A549 (cell line): ENCODE measurements around the gene PCDHA1. TPM values are rescaled to one million over a fixed set of nuclear protein-coding genes. Genes with fewer than 3 reads are reported as not detected.
"Not testable (repeated sequence)": the region's sequence is repeated elsewhere in the genome, so short reads cannot be mapped to it uniquely, and the experiment has no call there.

Experiments used
- ATAC-seq, 2 experiments: fragments of 200-7000 bp in 1 of 2; fragments of >200 bp in 1 of 2; cut with Nextera tagmentation in 1 of 2; cut with Tn5 transposase in 1 of 2; 3 replicates each; pipeline versions ENCODE4 v1.8.0 to v1.9.1; 2018 to 2020; ENCODE audit warnings: mild to moderate bottlenecking in 1 of 2, moderate library complexity in 1 of 2
- CTCF ChIA-PET: fragments of 300-600 bp; sonication (Branson Sonifier 250); formaldehyde crosslinking; extraction: SDS; loops from one replicate; lab custom pipeline; 2021; ENCODE audit warnings: antibody characterized with exemption, inconsistent platforms; lab: Yijun Ruan, JAX
- POLR2A ChIA-PET: fragments of 350-600 bp; formaldehyde crosslinking; extraction: SDS; loops from one replicate; lab custom pipeline; 2021; ENCODE audit warnings: antibody characterized with exemption, inconsistent platforms; lab: Yijun Ruan, JAX
- DNase-seq, 2 experiments: peaks; one replicate each; pipeline versions ENCODE4 v3.0.0 to v3.0.0-alpha.2; 2011 to 2016; ENCODE audit warnings: low read depth in 1 of 2, low spot score in 1 of 2
- FAIRE-seq: peaks from 2 replicates; lab custom pipeline; 2011; peaks lifted over from hg19 to GRCh38; lab: Jason Lieb, UNC
- H3K27ac ChIP-seq, 2 experiments: fragments of >200 bp; sonication (Bioruptor Twin); formaldehyde crosslinking; 3 replicates each; pipeline ENCODE4 v1.5.1; 2016 to 2017
- H3K4me1 ChIP-seq: fragments of >200 bp; sonication (Bioruptor Twin); formaldehyde crosslinking; 3 replicates; pipeline ENCODE4 v1.6.1; 2016
- H3K4me2 ChIP-seq: fragments of >200 bp; sonication (Bioruptor Twin); formaldehyde crosslinking; 3 replicates; pipeline ENCODE4 v1.6.1; 2016
- H3K4me3 ChIP-seq: fragments of >200 bp; sonication (Bioruptor Twin); formaldehyde crosslinking; 3 replicates; pipeline ENCODE4 v1.5.1; 2016
- H3K9me3 ChIP-seq: fragments of >200 bp; sonication (Bioruptor Twin); formaldehyde crosslinking; 3 replicates; pipeline ENCODE4 v1.6.1; 2016
- BCL3 ChIP-seq: fragments of >200 bp; sonication (Bioruptor Twin); formaldehyde crosslinking; IDR thresholded peaks from 3 replicates; pipeline ENCODE4 v1.6.1; 2016
- CBX2 ChIP-seq: fragments of 200-600 bp; sonication (generic); IDR thresholded peaks from 2 replicates; pipeline ENCODE4 v1.6.1; 2016; ENCODE audit warnings: low read depth, mild to moderate bottlenecking, borderline replicate concordance
- EHMT2 ChIP-seq: fragments of 200-600 bp; sonication (generic); IDR thresholded peaks from 2 replicates; pipeline ENCODE4 v1.6.1; 2016; ENCODE audit warnings: antibody characterized with exemption, low read depth, mild to moderate bottlenecking, moderate library complexity
- ELK1 ChIP-seq: fragments of 150-350 bp; IDR thresholded peaks from 2 replicates; pipeline ENCODE4 v1.6.1; 2014; ENCODE audit warnings: low read depth, mild to moderate bottlenecking, low read length
- EP300 ChIP-seq, 2 experiments: fragments of >200 bp; sonication (Bioruptor Twin); formaldehyde crosslinking; IDR thresholded peaks; 2 replicates in 1 of 2; 3 replicates in 1 of 2; pipeline ENCODE4 v1.6.1; 2016 to 2017
- ESRRA ChIP-seq: fragments of 150-350 bp; IDR thresholded peaks from 2 replicates; pipeline ENCODE4 v1.6.1; 2014; ENCODE audit warnings: mild to moderate bottlenecking, low read length, borderline replicate concordance
- FOSB ChIP-seq: fragments of 250-450 bp; sonication (Bioruptor Pico); IDR thresholded peaks from 2 replicates; pipeline ENCODE4 v1.5.0; 2020; ENCODE audit warnings: mild to moderate bottlenecking, moderate library complexity
- JUN ChIP-seq, 2 experiments: fragments of >200 bp; sonication (Bioruptor Twin); formaldehyde crosslinking; IDR thresholded peaks; 2 replicates in 1 of 2; 3 replicates in 1 of 2; pipeline ENCODE4 v1.6.1; 2016 to 2017
- JUNB ChIP-seq: fragments of >200 bp; sonication (Bioruptor Twin); formaldehyde crosslinking; IDR thresholded peaks from 2 replicates; pipeline ENCODE4 v1.6.1; 2016
- KDM1A ChIP-seq: fragments of 200-600 bp; sonication (generic); IDR thresholded peaks from 2 replicates; pipeline ENCODE4 v1.6.1; 2016; ENCODE audit warnings: low read depth, mild to moderate bottlenecking
- MYC ChIP-seq: IDR thresholded peaks from 2 replicates; pipeline ENCODE4 v1.6.1; 2012; ENCODE audit warnings: mild to moderate bottlenecking, inconsistent platforms, low read length, improper control_type of control experiment, borderline replicate concordance
- NR3C1 ChIP-seq: fragments of >200 bp; sonication (Bioruptor Twin); formaldehyde crosslinking; IDR thresholded peaks from 3 replicates; pipeline ENCODE4 v1.6.1; 2017
- PHF8 ChIP-seq: fragments of 200-600 bp; sonication (generic); IDR thresholded peaks from 2 replicates; pipeline ENCODE4 v1.6.1; 2016; ENCODE audit warnings: low read depth, mild to moderate bottlenecking, antibody characterized with exemption, moderate library complexity, borderline replicate concordance
- POLR2A ChIP-seq: IDR thresholded peaks from 2 replicates; pipeline ENCODE4 v1.6.1; 2012; ENCODE audit warnings: mild to moderate bottlenecking, low read length
- RCOR1 ChIP-seq: fragments of 150-350 bp; IDR thresholded peaks from 2 replicates; pipeline ENCODE4 v1.6.1; 2014; ENCODE audit warnings: antibody characterized with exemption, low read length, low read depth
- ZC3H11A ChIP-seq: fragments of 450-650 bp; IDR thresholded peaks from 2 replicates; pipeline ENCODE4 v1.6.1; 2014; ENCODE audit warnings: antibody characterized with exemption, mild to moderate bottlenecking
- ZSCAN20 ChIP-seq: fragments of 250-450 bp; sonication (Bioruptor Pico); IDR thresholded peaks from 2 replicates; pipeline ENCODE4 v1.8.0; 2022; ENCODE audit warnings: mild to moderate bottlenecking, moderate library complexity
- WGBS: methylation state at CpG from one replicate; pipeline ENCODE4 v1.1.6; 2017; ENCODE audit errors: missing lambda C conversion rate; 5-methylcytosine and 5-hydroxymethylcytosine counted together
- polyA plus RNA-seq, 4 experiments: library from polyadenylated mRNA; depleted of rRNA in 3 of 4; stranded (reverse); fragments of >200 nt; fragmentation: RNase III in 1 of 4; extraction: RNeasy Plus Mini Kit Qiagen cat#74134 plus additional on column Dnase treatment in 1 of 4; gene quantifications; 2 replicates in 3 of 4; 3 replicates in 1 of 4; pipeline ENCODE4 v1.2.3, GENCODE V29; 2011 to 2017
- TF ChIP-seq, protein P1 (sequence below): fragments of 250-450 bp; sonication (Bioruptor Pico); IDR thresholded peaks from 2 replicates; pipeline ENCODE4 v1.5.0; 2020; ENCODE audit warnings: low read depth, mild to moderate bottlenecking, moderate library complexity
- TF ChIP-seq, protein P2 (sequence below): fragments of 200-600 bp; sonication (generic); IDR thresholded peaks from 2 replicates; pipeline ENCODE4 v1.6.1; 2016; ENCODE audit warnings: antibody characterized with exemption, mild to moderate bottlenecking, moderate library complexity
- TF ChIP-seq, protein P3 (sequence below): fragments of >200 bp; sonication (Bioruptor Twin); formaldehyde crosslinking; IDR thresholded peaks from 3 replicates; pipeline ENCODE4 v1.5.1; 2016

PCDHA1 gene
- polyA plus RNA-seq, 2 of the 4 experiments (the other 2 are of a cell fraction): 0.13 to 0.52 TPM

DNA sequence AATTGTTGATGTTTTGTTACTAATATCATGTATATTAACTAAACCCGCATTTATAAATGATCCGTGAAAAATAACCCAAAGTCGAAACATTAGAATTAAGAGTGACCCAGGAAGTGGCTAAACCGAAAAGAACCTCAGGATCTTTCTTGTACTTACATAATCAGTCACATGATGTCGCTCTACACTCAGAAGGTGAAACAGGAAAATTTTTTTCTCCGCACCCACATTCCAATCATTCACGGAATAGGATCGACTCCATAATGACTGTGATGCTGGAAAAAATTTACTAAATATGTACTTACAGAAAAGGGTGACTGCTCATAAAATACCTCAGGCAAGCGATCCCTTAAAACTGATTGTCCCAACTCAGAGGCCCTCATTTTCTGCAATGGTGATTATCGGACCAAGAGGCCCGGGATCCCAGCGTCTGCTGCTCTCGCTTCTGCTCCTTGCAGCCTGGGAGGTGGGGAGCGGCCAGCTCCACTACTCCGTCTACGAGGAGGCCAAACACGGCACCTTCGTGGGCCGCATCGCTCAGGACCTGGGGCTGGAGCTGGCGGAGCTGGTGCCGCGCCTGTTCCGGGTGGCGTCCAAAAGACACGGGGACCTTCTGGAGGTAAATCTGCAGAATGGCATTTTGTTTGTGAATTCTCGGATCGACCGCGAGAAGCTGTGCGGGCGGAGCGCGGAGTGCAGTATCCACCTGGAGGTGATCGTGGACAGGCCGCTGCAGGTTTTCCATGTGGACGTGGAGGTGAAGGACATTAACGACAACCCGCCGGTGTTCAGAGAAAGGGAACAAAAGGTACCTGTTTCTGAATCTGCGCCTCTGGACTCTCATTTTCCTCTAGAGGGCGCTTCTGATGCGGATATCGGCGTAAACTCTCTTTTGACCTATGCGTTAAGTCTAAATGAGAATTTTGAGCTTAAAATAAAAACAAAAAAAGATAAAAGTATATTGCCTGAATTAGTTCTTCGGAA lies 89.4 kb downstream of the PCDHA1 start, which contains the start of gene PCDHA12 (continued):
- no peak for TF ChIP-seq RCOR1
- TF ChIP-seq PHF8: no peak
- no peak for TF ChIP-seq ELK1
- TF ChIP-seq BCL3: no peak
- no peak for TF ChIP-seq CBX2
- TF ChIP-seq FOSB (CRISPR knock-in tag): no peak
- no peak for TF ChIP-seq ESRRA
- TF ChIP-seq NR3C1: no peak

- not testable (repeated sequence) for H3K4me2 ChIP-seq, H3K9me3 ChIP-seq, DNase-seq, FAIRE-seq, H3K27ac ChIP-seq, ATAC-seq, H3K4me3 ChIP-seq, H3K4me1 ChIP-seq
- POLR2A ChIA-PET: interaction anchor here (2.4 kb wide), 1 partner anchor 164 kb away, joined by 26 read pairs; no protein-coding TSS in a partner anchor
- 91% methylated on average over 69 of the region's 80 CpGs for WGBS
- CTCF ChIA-PET: interaction anchor here (0.8 to 3.6 kb wide), 19 partner anchors 8 to 168 kb away, joined by 3 to 59 read pairs (median 6); partner anchors contain the start of genes PCDHA4, PCDHA5, PCDHAC1 and PCDHAC2
Observed at GRCh38 chr5:140876541-140877261, 90.8 kb downstream of the PCDHA1 start.

DNA sequence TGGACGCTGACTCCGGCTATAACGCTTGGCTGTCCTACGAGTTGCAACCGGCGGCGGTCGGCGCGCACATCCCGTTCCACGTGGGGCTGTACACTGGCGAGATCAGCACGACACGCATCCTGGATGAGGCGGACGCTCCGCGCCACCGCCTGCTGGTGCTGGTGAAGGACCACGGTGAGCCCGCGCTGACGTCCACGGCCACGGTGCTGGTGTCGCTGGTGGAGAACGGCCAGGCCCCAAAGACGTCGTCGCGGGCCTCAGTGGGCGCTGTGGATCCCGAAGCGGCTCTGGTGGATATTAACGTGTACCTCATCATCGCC lies 91.3 kb downstream of the PCDHA1 start:
- CTCF ChIA-PET: interaction anchor here (1.4 kb wide), 1 partner anchor 72 kb away, joined by 5 read pairs; no protein-coding TSS in a partner anchor
- H3K4me1 ChIP-seq: no peaks in the 10 kb centered on the region
- H3K4me2 ChIP-seq: no peak overlapping the region
- no peak for TF ChIP-seq JUN (IDR thresholded peaks at IDR 0.05)
- no peak for TF ChIP-seq NR3C1
- no peak for TF ChIP-seq ZC3H11A
- no peak for TF ChIP-seq JUNB
- TF ChIP-seq MYC: no peak
- TF ChIP-seq KDM1A: no peak
- TF ChIP-seq, protein P1, sequence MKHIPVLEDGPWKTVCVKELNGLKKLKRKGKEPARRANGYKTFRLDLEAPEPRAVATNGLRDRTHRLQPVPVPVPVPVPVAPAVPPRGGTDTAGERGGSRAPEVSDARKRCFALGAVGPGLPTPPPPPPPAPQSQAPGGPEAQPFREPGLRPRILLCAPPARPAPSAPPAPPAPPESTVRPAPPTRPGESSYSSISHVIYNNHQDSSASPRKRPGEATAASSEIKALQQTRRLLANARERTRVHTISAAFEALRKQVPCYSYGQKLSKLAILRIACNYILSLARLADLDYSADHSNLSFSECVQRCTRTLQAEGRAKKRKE (CRISPR knock-in tag): no peak
- TF ChIP-seq, protein P2, sequence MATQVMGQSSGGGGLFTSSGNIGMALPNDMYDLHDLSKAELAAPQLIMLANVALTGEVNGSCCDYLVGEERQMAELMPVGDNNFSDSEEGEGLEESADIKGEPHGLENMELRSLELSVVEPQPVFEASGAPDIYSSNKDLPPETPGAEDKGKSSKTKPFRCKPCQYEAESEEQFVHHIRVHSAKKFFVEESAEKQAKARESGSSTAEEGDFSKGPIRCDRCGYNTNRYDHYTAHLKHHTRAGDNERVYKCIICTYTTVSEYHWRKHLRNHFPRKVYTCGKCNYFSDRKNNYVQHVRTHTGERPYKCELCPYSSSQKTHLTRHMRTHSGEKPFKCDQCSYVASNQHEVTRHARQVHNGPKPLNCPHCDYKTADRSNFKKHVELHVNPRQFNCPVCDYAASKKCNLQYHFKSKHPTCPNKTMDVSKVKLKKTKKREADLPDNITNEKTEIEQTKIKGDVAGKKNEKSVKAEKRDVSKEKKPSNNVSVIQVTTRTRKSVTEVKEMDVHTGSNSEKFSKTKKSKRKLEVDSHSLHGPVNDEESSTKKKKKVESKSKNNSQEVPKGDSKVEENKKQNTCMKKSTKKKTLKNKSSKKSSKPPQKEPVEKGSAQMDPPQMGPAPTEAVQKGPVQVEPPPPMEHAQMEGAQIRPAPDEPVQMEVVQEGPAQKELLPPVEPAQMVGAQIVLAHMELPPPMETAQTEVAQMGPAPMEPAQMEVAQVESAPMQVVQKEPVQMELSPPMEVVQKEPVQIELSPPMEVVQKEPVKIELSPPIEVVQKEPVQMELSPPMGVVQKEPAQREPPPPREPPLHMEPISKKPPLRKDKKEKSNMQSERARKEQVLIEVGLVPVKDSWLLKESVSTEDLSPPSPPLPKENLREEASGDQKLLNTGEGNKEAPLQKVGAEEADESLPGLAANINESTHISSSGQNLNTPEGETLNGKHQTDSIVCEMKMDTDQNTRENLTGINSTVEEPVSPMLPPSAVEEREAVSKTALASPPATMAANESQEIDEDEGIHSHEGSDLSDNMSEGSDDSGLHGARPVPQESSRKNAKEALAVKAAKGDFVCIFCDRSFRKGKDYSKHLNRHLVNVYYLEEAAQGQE: no peak
- TF ChIP-seq EHMT2: no peak
- no peak for TF ChIP-seq ZSCAN20
- TF ChIP-seq EP300 (IDR thresholded peaks at IDR 0.05): no peak
- TF ChIP-seq POLR2A: no peak
- TF ChIP-seq, protein P3, sequence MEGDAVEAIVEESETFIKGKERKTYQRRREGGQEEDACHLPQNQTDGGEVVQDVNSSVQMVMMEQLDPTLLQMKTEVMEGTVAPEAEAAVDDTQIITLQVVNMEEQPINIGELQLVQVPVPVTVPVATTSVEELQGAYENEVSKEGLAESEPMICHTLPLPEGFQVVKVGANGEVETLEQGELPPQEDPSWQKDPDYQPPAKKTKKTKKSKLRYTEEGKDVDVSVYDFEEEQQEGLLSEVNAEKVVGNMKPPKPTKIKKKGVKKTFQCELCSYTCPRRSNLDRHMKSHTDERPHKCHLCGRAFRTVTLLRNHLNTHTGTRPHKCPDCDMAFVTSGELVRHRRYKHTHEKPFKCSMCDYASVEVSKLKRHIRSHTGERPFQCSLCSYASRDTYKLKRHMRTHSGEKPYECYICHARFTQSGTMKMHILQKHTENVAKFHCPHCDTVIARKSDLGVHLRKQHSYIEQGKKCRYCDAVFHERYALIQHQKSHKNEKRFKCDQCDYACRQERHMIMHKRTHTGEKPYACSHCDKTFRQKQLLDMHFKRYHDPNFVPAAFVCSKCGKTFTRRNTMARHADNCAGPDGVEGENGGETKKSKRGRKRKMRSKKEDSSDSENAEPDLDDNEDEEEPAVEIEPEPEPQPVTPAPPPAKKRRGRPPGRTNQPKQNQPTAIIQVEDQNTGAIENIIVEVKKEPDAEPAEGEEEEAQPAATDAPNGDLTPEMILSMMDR: no peak
- no peak for TF ChIP-seq FOSB (CRISPR knock-in tag)
- TF ChIP-seq CBX2: no peak
- H3K9me3 ChIP-seq: no peaks in the 10 kb centered on the region
- H3K4me3 ChIP-seq: no peak overlapping the region
- 89% methylated on average over 35 of the region's 37 CpGs for WGBS
- DNase-seq (no peak), ATAC-seq (no peak), FAIRE-seq (no peak)
- H3K27ac ChIP-seq: no peak overlapping the region
- POLR2A ChIA-PET: no interaction called here
